ENCODE results near the gene LIPK. TPM values are rescaled to one million over a fixed set of nuclear protein-coding genes. Genes with fewer than 3 reads are reported as not detected.

The LIPK gene
- total and polyA plus RNA-seq, 2 of the 8 experiments (the other 6 are each of a cell fraction or from before 2014, with no cell fraction given): not detected

DNA sequence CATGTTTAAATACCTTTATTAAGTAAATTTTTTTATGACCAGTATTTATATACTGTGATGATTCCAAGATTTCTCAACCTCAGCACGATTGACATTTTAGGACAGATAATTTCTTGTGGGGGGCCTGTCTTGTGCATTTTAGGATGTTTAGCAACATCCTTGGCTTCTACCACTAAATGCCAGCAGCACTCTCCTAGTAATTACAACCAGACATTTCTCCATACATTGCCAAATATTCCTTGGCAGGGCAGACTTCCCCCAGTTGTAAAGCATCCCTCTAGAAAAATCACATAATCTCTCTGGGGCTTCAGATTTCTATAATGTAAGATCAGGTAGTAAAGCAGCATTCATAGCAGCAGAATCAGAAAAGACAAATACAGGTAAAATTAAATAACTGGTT, 88.7 kb downstream of the LIPK start:
- no peak overlapping the region for H3K27ac ChIP-seq (ENCODE audit: low read depth, low read length)
- TF ChIP-seq JUN (IDR thresholded peaks at IDR 0.05; ENCODE audit: low read depth, low read length) (no peak), RFX5 (IDR thresholded peaks at IDR 0.05; ENCODE audit: borderline replicate concordance, low read depth, low read length) (no peak), SP2 (IDR thresholded peaks at IDR 0.05; ENCODE audit: low read length) (no peak), SAP30 (IDR thresholded peaks at IDR 0.05; ENCODE audit: insufficient read depth, insufficient replicate concordance, low read length) (no peak)

More for the DNA sequence above, 88.7 kb downstream of the LIPK start:
- ChIA-PET POLR2A (ENCODE audit: partially characterized antibody) (no interaction called here), CTCF (ENCODE audit: partially characterized antibody) (interaction anchor here (1.0 to 1.4 kb wide), 3 partner anchors 15 to 138 kb away, joined by 3 to 5 read pairs (median 3); no protein-coding TSS in a partner anchor)
- Histone ChIP-seq H3K9me3 (ENCODE audit: insufficient read depth in 2 of 2, low read depth in 1 of 2, low read length in 1 of 2) (no peaks in the 10 kb centered on the region), H2BK12ac (ENCODE audit: low read depth, low read length) (no peak overlapping the region), H3K18ac (ENCODE audit: extremely low read depth, low read length) (no peak overlapping the region), H3K36me3 (ENCODE audit: control insufficient read depth in 2 of 4, insufficient read depth in 4 of 4, low read length in 3 of 4) (no peaks in the 10 kb centered on the region), H4K8ac (ENCODE audit: extremely low read depth, insufficient read depth, low read length) (no peak overlapping the region), H2AK5ac (ENCODE audit: low read depth, low read length) (no peak overlapping the region), H3K14ac (ENCODE audit: insufficient read length) (no peak overlapping the region), H4K20me1 (replicated peaks in 1 of 2; ENCODE audit: control insufficient read depth in 1 of 2, insufficient read depth in 2 of 2, low read length in 2 of 2) (no peaks in the 10 kb centered on the region), H2BK15ac (ENCODE audit: low read length) (no peak overlapping the region), H2BK120ac (replicated peaks; ENCODE audit: low read depth, low read length) (no peak overlapping the region), H3K23me2 (ENCODE audit: low read depth, low read length) (no peaks in the 10 kb centered on the region), H3K9ac (replicated peaks in 1 of 4; ENCODE audit: extremely low read depth in 1 of 4, low read depth in 3 of 4, low read length in 3 of 4) (no peak overlapping the region), H3K79me2 (ENCODE audit: control insufficient read depth in 1 of 2, insufficient read depth in 2 of 2, low read length in 2 of 2) (no peaks in the 10 kb centered on the region), H4K5ac (ENCODE audit: insufficient read length, low read depth, low read length) (no peak overlapping the region), H2AFZ (ENCODE audit: low read length) (no peak overlapping the region), H3K4me2 (ENCODE audit: insufficient read depth in 1 of 2, low read depth in 2 of 2, low read length in 2 of 2) (no peak overlapping the region), H3K56ac (replicated peaks; ENCODE audit: insufficient read length, low read depth, low read length) (no peak overlapping the region), H2BK5ac (ENCODE audit: low read depth, low read length) (no peak overlapping the region), H3K4me3 (ENCODE audit: extremely low read depth in 1 of 4, insufficient read depth in 2 of 4, low read depth in 3 of 4, low read length in 4 of 4) (no peak overlapping the region), H3K23ac (ENCODE audit: insufficient read length) (no peak overlapping the region), H3K27me3 (replicated peaks in 1 of 4; ENCODE audit: control insufficient read depth in 3 of 4, extremely low read depth in 1 of 4, insufficient read depth in 3 of 4, low read length in 3 of 4) (no peaks in the 10 kb centered on the region), H4K91ac (replicated peaks; ENCODE audit: insufficient read length, low read length) (no peak overlapping the region), H2BK20ac (ENCODE audit: low read length) (no peak overlapping the region), H3K4me1 (replicated peaks in 1 of 4; ENCODE audit: control insufficient read depth in 3 of 4, insufficient read depth in 4 of 4, low read length in 3 of 4) (no peaks in the 10 kb centered on the region), H3K79me1 (ENCODE audit: low read depth, low read length) (no peaks in the 10 kb centered on the region), H3K4ac (replicated peaks; ENCODE audit: insufficient read length, low read depth, low read length) (no peak overlapping the region)
- WGBS, 2 experiments (ENCODE audit: extremely low coverage in 1 of 2, insufficient coverage in 1 of 2, insufficient read length in 1 of 2, insufficient replicate concordance in 2 of 2, low coverage in 1 of 2, low lambda C conversion rate in 2 of 2, missing lambda C conversion rate in 1 of 2): 95% methylated on average over 1 of the region's 1 CpG; no CpG with 5 or more reads in 1 of the 2 experiments
- DNase-seq (ENCODE audit: low read depth in 1 of 2, low spot score in 2 of 2): no peak
- FAIRE-seq: no peak

Data from H1 (cell line).